ENCODE measurements around the gene RNF135. TPM values are rescaled to one million over a fixed set of nuclear protein-coding genes. Genes with fewer than 3 reads are reported as not detected.

Gene RNF135
- total RNA-seq, 1 donor from 2014 or later = 5.6 TPM

DNA sequence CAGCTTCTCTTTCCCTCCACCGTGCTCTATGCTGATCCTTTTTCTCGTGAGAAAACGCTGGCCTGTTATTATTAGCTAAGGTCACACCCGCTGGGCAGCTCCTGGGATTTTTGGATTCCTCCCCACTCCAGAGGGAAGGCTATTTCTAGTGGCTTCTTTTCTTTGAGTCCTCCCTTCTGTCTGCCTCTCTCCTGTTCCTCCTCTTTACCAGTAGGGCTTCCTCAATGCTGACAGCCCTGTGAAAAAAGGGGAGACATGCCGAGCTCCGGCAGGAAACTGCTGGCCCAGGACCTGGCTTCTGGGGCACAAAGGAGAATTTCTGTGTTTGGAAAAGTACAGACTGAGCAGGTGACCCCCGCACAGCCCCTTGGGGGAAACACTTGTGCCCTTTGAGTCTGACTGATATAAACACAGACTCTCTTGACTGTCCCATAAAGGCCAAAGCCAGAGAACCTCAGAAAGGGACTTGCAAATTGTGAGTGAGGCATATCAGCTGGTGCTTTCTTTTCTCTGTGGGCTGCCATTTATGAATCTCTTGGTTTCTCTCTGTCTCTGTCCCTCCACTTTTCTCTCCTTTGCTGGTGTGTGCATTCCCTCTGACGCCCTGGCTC lies 14.0 kb upstream of the RNF135 start:
- H3K27ac ChIP-seq (ENCODE audit: low read depth, low read length) = no peak overlapping the region
- H3K4me2 ChIP-seq (ENCODE audit: low read length) = peak overlapping the region; percentile 24
- Mint-ChIP-seq H3K27me3 (ENCODE audit: low read depth, unreplicated experiment) (no peaks in the 10 kb centered on the region), H3K4me1 (ENCODE audit: low read depth, unreplicated experiment) (peaks cover 5% of the 10 kb centered on the region), H3K27ac (ENCODE audit: unreplicated experiment) (no peak overlapping the region), H3K9me3 (ENCODE audit: unreplicated experiment) (no peaks in the 10 kb centered on the region), H3K36me3 (ENCODE audit: low read depth, unreplicated experiment) (no peaks in the 10 kb centered on the region), H3K4me3 (ENCODE audit: unreplicated experiment) (no peak overlapping the region)
- H2AFZ ChIP-seq (ENCODE audit: low read depth, low read length) = peak overlapping the region; percentile 78
- H3K9me3 ChIP-seq (ENCODE audit: insufficient read depth, low read depth, low read length) = no peaks in the 10 kb centered on the region
- TF ChIP-seq EZH2 (IDR thresholded peaks at IDR 0.05; ENCODE audit: insufficient read depth, low read length) = no peak
- TF ChIP-seq, protein P1, sequence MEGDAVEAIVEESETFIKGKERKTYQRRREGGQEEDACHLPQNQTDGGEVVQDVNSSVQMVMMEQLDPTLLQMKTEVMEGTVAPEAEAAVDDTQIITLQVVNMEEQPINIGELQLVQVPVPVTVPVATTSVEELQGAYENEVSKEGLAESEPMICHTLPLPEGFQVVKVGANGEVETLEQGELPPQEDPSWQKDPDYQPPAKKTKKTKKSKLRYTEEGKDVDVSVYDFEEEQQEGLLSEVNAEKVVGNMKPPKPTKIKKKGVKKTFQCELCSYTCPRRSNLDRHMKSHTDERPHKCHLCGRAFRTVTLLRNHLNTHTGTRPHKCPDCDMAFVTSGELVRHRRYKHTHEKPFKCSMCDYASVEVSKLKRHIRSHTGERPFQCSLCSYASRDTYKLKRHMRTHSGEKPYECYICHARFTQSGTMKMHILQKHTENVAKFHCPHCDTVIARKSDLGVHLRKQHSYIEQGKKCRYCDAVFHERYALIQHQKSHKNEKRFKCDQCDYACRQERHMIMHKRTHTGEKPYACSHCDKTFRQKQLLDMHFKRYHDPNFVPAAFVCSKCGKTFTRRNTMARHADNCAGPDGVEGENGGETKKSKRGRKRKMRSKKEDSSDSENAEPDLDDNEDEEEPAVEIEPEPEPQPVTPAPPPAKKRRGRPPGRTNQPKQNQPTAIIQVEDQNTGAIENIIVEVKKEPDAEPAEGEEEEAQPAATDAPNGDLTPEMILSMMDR (IDR thresholded peaks at IDR 0.05; ENCODE audit: insufficient read depth, low read depth, low read length) = no peak
- FAIRE-seq = no peak
- no peaks in the 10 kb centered on the region for H3K79me2 ChIP-seq (ENCODE audit: insufficient read depth, low read length)
- no peaks in the 10 kb centered on the region for H3K4me1 ChIP-seq (ENCODE audit: insufficient read depth, low read length)
- DNase-seq (ENCODE audit: low read depth) = no peak
- peak overlapping the region; percentile 11 for H3K9ac ChIP-seq (ENCODE audit: low read length)
- H3K36me3 ChIP-seq (ENCODE audit: insufficient read depth, low read length) = no peaks in the 10 kb centered on the region
- H3K4me3 ChIP-seq (ENCODE audit: insufficient read depth, low read depth, low read length) = no peak overlapping the region
- H3K27me3 ChIP-seq (ENCODE audit: insufficient read depth, low read length) = no peaks in the 10 kb centered on the region
- H4K20me1 ChIP-seq (ENCODE audit: insufficient read depth, low read length) = no peaks in the 10 kb centered on the region

DNA sequence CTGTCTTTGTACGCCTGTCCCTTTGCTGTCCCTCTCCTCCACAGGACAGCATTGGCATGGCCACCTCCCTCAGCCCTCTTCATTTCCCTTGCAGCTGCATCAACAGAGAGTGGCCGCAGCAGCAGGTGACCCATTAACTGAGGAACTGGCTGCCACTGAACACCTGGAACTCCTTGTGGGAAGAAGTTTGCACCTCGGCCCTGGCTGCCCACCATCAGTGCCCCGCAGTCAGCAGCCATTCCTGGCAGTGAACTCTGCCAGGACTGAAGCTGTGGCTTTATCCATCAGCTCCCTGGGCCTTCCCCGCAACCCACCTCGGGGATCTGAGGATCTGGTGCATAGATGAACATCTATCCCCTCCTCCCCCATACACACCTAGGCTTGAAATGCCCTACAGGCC lies 13.1 kb upstream of the RNF135 start:
- Mint-ChIP-seq H3K27me3 (ENCODE audit: low read depth, unreplicated experiment) (no peaks in the 10 kb centered on the region), H3K4me1 (ENCODE audit: low read depth, unreplicated experiment) (peaks cover 7% of the 10 kb centered on the region), H3K4me3 (ENCODE audit: unreplicated experiment) (no peak overlapping the region), H3K9me3 (ENCODE audit: unreplicated experiment) (no peaks in the 10 kb centered on the region), H3K27ac (ENCODE audit: unreplicated experiment) (no peak overlapping the region), H3K36me3 (ENCODE audit: low read depth, unreplicated experiment) (no peaks in the 10 kb centered on the region)
- no peak overlapping the region for H3K4me2 ChIP-seq (ENCODE audit: low read length)
- H3K36me3 ChIP-seq (ENCODE audit: insufficient read depth, low read length) = no peaks in the 10 kb centered on the region
- DNase-seq (ENCODE audit: low read depth) = no peak
- no peak overlapping the region for H3K27ac ChIP-seq (ENCODE audit: low read depth, low read length)
- no peaks in the 10 kb centered on the region for H3K4me1 ChIP-seq (ENCODE audit: insufficient read depth, low read length)
- no peaks in the 10 kb centered on the region for H3K27me3 ChIP-seq (ENCODE audit: insufficient read depth, low read length)
- H4K20me1 ChIP-seq (ENCODE audit: insufficient read depth, low read length) = no peaks in the 10 kb centered on the region
- no peak overlapping the region for H3K4me3 ChIP-seq (ENCODE audit: insufficient read depth, low read depth, low read length)
- H3K79me2 ChIP-seq (ENCODE audit: insufficient read depth, low read length) = no peaks in the 10 kb centered on the region
- no peaks in the 10 kb centered on the region for H3K9me3 ChIP-seq (ENCODE audit: insufficient read depth, low read depth, low read length)
- no peak overlapping the region for H2AFZ ChIP-seq (ENCODE audit: low read depth, low read length)
- FAIRE-seq = no peak
- H3K9ac ChIP-seq (ENCODE audit: low read length) = no peak overlapping the region
- TF ChIP-seq EZH2 (IDR thresholded peaks at IDR 0.05; ENCODE audit: insufficient read depth, low read length) = no peak
- TF ChIP-seq, protein P1 (IDR thresholded peaks at IDR 0.05; ENCODE audit: insufficient read depth, low read depth, low read length) = no peak

DNA sequence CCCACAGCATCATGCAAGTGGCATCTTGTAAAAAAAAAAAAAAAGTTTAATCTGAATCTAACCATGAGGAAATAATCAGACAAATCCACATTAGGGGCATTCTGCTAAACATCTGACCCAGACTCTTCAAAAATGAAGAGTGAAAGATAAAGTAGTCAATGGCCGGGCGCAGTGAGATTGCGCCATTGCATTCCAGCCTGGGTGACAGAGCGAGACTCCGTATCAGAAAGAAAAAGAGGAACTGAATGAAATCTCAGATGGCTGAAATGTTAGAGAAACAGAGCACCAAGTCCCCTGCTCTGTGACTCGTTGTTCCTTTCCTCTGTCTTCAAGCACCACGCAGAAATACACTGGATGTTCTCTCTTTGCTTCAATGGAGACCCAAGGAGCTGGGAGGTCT lies 12.7 kb upstream of the RNF135 start:
- Histone ChIP-seq H3K79me2 (ENCODE audit: insufficient read depth, low read length) (no peaks in the 10 kb centered on the region), H3K27me3 (ENCODE audit: insufficient read depth, low read length) (no peaks in the 10 kb centered on the region), H4K20me1 (ENCODE audit: insufficient read depth, low read length) (no peaks in the 10 kb centered on the region), H3K27ac (ENCODE audit: low read depth, low read length) (no peak overlapping the region), H3K9ac (ENCODE audit: low read length) (no peak overlapping the region), H2AFZ (ENCODE audit: low read depth, low read length) (no peak overlapping the region), H3K4me2 (ENCODE audit: low read length) (no peak overlapping the region), H3K9me3 (ENCODE audit: insufficient read depth, low read depth, low read length) (no peaks in the 10 kb centered on the region), H3K36me3 (ENCODE audit: insufficient read depth, low read length) (no peaks in the 10 kb centered on the region), H3K4me3 (ENCODE audit: insufficient read depth, low read depth, low read length) (no peak overlapping the region), H3K4me1 (ENCODE audit: insufficient read depth, low read length) (no peaks in the 10 kb centered on the region)
- no peak for FAIRE-seq
- no peak for DNase-seq (ENCODE audit: low read depth)
- Mint-ChIP-seq H3K4me3 (ENCODE audit: unreplicated experiment) (no peak overlapping the region), H3K9me3 (ENCODE audit: unreplicated experiment) (no peaks in the 10 kb centered on the region), H3K4me1 (ENCODE audit: low read depth, unreplicated experiment) (peaks cover 7% of the 10 kb centered on the region), H3K36me3 (ENCODE audit: low read depth, unreplicated experiment) (no peaks in the 10 kb centered on the region), H3K27me3 (ENCODE audit: low read depth, unreplicated experiment) (no peaks in the 10 kb centered on the region), H3K27ac (ENCODE audit: unreplicated experiment) (no peak overlapping the region)
- TF ChIP-seq, protein P1 (IDR thresholded peaks at IDR 0.05; ENCODE audit: insufficient read depth, low read depth, low read length) = no peak
- TF ChIP-seq EZH2 (IDR thresholded peaks at IDR 0.05; ENCODE audit: insufficient read depth, low read length) = no peak
